KG1 (cell line): ENCODE results near the gene SUSD4.

Source experiments
- DNase-seq: peaks from one replicate; lab custom pipeline; 2025; lab: John Stamatoyannopoulos, UW

Gene SUSD4

DNA sequence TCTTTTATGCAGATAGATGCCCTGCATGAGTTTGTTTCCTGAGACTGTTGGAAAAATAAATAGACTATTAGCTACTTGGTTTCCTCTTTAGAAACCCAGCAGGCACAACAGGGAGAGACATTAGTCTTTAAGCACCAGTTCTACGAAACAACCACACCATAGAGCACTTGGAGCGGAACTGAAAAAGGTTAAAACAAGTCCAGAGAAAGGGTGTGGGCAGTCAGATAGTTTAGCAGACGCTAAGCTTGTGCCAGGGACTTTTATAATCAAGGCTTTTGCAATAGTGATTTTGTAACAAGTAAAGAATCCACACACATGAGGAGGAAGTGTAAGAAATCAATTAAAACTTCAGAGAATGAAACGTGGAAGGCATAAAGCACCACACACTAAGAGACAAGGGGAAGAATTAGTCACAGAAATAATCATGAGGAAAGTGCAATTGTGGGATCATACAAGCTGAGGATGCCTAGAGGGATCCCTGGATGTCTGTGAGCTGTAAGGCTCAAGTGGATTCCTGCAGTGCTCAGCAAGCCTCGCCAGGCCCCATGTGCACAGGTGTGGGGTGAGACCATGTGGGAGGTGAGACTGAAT, 183.2 kb downstream of the SUSD4 start:
- no peak for DNase-seq

- DNase-seq, result no peak
Observed at GRCh38 chr1:223179786-223180185, 184.2 kb downstream of the SUSD4 start.

DNA sequence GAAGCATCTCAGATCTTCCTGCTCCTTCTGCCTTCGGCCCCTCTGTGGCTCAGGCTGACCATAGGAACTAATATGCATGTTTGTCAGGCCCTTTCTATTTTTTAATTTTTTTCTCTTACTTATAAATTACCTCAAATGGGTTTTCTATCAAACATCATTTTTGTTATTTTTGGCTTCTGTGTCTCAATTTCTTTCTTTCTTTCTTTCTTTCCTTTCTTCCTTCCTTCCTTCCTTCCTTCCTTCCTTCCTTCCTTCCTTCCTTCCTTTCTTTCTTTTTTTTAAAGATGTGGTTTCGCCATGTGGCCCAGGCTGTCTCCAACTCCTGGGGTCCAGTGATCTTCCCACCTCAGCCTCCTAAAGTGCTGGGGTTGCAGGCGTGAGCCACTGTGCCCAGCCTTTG, 184.7 kb downstream of the SUSD4 start:
- no peak for DNase-seq

DNA sequence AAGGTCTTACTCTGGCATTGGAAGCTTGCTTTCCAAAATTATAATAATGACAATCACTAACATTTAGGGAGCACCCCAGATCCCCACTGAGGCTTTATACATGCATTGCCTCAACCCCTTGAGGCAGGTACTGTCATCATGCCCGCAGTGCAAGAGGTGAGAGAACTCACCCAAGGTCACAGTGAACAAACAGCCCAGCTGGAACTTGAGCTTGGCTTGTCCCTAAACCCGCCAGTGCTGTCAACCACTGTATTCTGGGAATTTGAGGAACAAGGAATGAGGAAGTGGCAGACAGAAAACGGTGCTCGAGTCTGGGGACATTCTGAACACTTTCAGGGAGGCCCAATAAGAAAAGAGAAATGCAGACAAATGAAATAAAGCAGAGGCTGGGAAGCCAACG, 186.3 kb downstream of the SUSD4 start:
- DNase-seq, result no peak

DNA sequence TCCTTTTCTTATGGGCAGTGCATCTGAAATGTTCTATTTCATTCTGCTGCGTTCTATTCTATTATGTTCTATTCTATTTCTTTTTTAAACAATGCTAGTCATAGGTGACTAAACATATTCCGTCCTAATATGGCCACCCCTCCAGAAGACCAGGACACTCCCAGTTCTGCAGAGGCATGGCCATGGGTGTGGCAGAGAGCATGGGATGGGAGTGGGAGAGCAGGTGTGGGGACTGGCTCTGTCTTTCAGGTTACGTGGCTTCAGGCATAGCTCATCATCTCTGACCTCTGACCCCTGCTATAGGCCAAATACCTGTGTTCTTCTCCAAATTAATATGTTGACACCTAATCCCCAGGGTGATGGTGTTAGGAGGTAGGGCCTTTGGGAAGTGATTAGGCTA, 187.5 kb downstream of the SUSD4 start:
- DNase-seq, result no peak

DNA sequence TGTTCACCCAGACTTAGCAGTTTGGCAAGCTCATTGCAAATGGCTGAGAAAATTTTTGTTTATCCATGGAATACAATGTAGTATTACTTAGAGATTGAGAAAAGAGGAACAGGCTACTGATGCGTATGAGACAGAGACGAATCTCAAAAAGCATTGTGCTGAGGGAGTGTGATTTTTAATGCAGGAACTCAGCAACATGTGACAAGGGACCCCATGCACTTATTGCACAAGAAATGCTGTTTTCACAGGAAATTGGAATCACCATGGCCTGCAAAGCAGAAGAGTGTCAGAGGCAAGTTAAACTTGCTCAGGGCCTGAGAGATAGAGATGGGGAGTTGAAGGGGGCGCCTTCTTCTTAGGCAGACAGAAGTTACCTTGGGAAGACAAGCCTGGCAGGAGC, 188.3 kb downstream of the SUSD4 start:
- DNase-seq, result no peak

- DNase-seq, result no peak
Observed at GRCh38 chr1:223175032-223175431, 188.9 kb downstream of the SUSD4 start.
